ENCODE data around the gene TNRC18. TPM values are rescaled to one million over a fixed set of nuclear protein-coding genes. Genes with fewer than 3 reads are reported as not detected.

TNRC18 gene
- total and polyA plus RNA-seq, 9 donors, result 48.6 to 153 (median 91.8) TPM

DNA sequence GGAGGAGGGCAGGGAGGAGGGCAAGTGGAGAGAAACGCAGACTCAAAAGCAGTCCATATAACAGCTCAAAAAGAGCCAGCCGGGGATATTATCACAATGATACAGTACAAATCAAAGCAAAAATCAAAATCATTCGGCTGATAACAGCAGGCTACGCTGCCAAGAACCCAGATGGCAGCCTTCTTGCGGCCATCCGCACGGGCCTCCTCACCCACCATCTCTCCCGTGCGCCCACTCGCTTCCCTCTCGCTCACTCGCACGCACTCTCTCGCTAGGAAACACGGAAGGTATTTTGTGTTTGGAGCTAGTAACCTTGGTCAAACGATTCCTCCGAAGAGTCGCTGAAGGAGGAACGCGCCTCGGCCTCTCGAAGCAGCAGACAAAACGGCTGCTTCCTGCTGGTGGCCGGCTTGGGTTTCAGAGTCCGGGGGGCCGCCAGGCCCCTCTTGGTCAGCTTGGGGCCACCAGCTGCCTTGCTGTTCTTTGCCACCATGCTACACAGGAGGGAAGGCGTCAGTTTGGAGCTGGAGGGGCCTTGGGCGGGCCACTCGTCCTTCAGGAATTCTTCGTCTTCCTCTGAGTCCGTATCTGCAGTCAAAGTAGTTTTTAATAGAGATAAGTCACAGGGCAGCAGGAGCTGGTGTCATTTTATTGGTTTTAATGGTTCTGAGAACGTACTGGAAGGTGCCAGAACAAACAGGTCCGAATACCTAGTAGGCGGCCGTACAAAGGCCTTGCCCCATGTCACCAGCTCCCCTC is 71.9 kb downstream of the TNRC18 start:
- H3K4me1 ChIP-seq (ENCODE audit: insufficient read depth), result peaks cover 6% of the 10 kb centered on the region
- H3K4me3 ChIP-seq, result no peak overlapping the region
- WGBS, 3 donors, result 89 to 92% (median 92%) methylated on average over 35 of the region's 35 CpGs
- TF ChIP-seq POLR2A (IDR thresholded peaks at IDR 0.05) (no peak), EP300 (IDR thresholded peaks at IDR 0.05) (no peak)
- TF ChIP-seq, protein P1, sequence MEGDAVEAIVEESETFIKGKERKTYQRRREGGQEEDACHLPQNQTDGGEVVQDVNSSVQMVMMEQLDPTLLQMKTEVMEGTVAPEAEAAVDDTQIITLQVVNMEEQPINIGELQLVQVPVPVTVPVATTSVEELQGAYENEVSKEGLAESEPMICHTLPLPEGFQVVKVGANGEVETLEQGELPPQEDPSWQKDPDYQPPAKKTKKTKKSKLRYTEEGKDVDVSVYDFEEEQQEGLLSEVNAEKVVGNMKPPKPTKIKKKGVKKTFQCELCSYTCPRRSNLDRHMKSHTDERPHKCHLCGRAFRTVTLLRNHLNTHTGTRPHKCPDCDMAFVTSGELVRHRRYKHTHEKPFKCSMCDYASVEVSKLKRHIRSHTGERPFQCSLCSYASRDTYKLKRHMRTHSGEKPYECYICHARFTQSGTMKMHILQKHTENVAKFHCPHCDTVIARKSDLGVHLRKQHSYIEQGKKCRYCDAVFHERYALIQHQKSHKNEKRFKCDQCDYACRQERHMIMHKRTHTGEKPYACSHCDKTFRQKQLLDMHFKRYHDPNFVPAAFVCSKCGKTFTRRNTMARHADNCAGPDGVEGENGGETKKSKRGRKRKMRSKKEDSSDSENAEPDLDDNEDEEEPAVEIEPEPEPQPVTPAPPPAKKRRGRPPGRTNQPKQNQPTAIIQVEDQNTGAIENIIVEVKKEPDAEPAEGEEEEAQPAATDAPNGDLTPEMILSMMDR (IDR thresholded peaks at IDR 0.05), result no peak
- H3K27me3 ChIP-seq, result no peaks in the 10 kb centered on the region
- H3K9me3 ChIP-seq, result no peaks in the 10 kb centered on the region
- DNase-seq, result no peak
- no peaks in the 10 kb centered on the region for H3K36me3 ChIP-seq
- H3K27ac ChIP-seq, result no peak overlapping the region
- intact Hi-C loops (cut with DNase I), result loop anchor here in 2 of 4 donors (10.0 kb wide), 2 partner anchors 107 to 117 kb away; no protein-coding TSS in a partner anchor

DNA sequence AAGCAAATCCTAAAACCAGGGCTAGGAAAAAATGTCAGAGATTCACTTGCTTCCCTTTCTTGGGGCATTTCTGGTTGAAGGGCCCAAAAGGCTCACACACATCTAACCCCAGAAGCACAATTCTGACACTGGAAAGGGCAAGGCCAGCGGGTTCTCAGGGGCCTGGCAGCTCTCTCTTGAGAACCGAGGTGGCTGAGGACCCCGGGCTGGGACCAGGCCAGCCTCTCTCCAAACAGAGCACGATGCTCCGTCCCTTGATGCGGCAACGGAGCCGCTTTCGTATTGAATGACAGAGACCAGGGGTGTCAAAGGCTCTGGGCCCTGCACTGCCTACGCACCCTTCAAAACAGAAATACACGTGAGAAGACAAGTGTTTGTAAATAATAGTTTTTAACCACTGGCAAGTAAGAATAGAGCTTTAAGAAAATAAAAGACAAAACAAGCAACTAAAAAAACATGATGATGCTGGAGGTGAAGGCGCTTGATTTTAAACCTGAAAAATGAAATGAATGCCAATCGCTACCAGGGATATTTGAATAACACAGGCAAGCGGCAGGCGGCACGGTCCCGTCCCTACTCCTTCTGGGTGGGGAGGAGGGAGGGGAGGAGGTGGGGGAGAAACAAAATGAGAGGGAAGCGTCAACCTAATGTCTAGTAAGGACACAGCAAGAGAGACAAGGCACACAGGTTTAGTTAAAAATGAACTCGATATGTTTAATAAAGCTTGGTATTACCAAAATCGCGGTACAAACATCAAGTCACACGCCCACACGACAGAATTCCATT is 72.8 kb downstream of the TNRC18 start:
- Histone ChIP-seq H3K4me1 (ENCODE audit: insufficient read depth) (peaks cover 6% of the 10 kb centered on the region), H3K36me3 (no peaks in the 10 kb centered on the region), H3K9me3 (no peaks in the 10 kb centered on the region), H3K4me3 (no peak overlapping the region), H3K27ac (no peak overlapping the region), H3K27me3 (no peaks in the 10 kb centered on the region)
- no peak for DNase-seq
- TF ChIP-seq, protein P1 (IDR thresholded peaks at IDR 0.05), result no peak
- TF ChIP-seq EP300 (IDR thresholded peaks at IDR 0.05) (no peak), POLR2A (IDR thresholded peaks at IDR 0.05) (no peak)
- 87 to 92% (median 90%) methylated on average over 23 of the region's 23 CpGs for WGBS, 3 donors
- intact Hi-C loops (cut with DNase I), result loop anchor here in 2 of 4 donors (10.0 kb wide), 2 partner anchors 106 to 116 kb away; no protein-coding TSS in a partner anchor

DNA sequence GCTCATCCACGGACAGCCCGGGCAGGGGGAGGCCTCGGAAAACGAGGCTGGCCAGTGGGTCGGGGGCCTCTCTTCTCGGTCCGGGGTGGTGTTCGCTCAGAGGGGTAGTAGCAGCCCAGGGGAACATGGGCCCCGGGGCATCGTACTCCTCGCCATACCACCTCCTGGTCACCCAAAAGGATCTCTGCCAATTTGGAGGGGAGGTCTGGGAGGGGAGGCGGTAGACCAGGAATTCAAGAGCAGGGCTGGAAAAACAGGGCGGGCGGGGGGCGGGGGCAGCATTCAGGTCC is 73.5 kb downstream of the TNRC18 start:
- no peaks in the 10 kb centered on the region for H3K36me3 ChIP-seq
- no peaks in the 10 kb centered on the region for H3K27me3 ChIP-seq
- peaks cover 4% of the 10 kb centered on the region for H3K4me1 ChIP-seq (ENCODE audit: insufficient read depth)
- no peak for DNase-seq
- no peak overlapping the region for H3K4me3 ChIP-seq
- intact Hi-C loops (cut with DNase I), result loop anchor here in 2 of 4 donors (10.0 kb wide), 2 partner anchors 105 to 115 kb away; no protein-coding TSS in a partner anchor
- no peak overlapping the region for H3K27ac ChIP-seq
- H3K9me3 ChIP-seq, result no peaks in the 10 kb centered on the region
- WGBS, 3 donors, result 71 to 81% (median 75%) methylated on average over 13 to 15 of the region's 15 CpGs
- TF ChIP-seq, protein P1 (IDR thresholded peaks at IDR 0.05), result no peak
- no peak for TF ChIP-seq POLR2A (IDR thresholded peaks at IDR 0.05)
- no peak for TF ChIP-seq EP300 (IDR thresholded peaks at IDR 0.05)

- DNase-seq, result no peak
- intact Hi-C loops (cut with DNase I), result loop anchor here in 2 of 4 donors (10.0 kb wide), 2 partner anchors 105 to 115 kb away; no protein-coding TSS in a partner anchor
- 58 to 70% (median 65%) methylated on average over 34 of the region's 34 CpGs for WGBS, 3 donors
- Histone ChIP-seq H3K27ac (no peak overlapping the region), H3K27me3 (no peaks in the 10 kb centered on the region), H3K4me3 (no peak overlapping the region), H3K9me3 (no peaks in the 10 kb centered on the region), H3K4me1 (ENCODE audit: insufficient read depth) (peaks cover 2% of the 10 kb centered on the region), H3K36me3 (no peaks in the 10 kb centered on the region)
- TF ChIP-seq, protein P1 (IDR thresholded peaks at IDR 0.05), result no peak
- TF ChIP-seq POLR2A (IDR thresholded peaks at IDR 0.05), result no peak
- no peak for TF ChIP-seq EP300 (IDR thresholded peaks at IDR 0.05)
These were observed 74.0 kb downstream of the TNRC18 start for GRCh38 chr7:5349437-5350173.
